K562 (cell line): ENCODE results near the gene TFF3.

ENCODE experiments used
- BCL6 ChIP-seq: fragments of 250-450 bp; sonication (Bioruptor Pico); IDR thresholded peaks from 2 replicates; pipeline ENCODE4 v1.4.0; 2020
- CBFA2T3 ChIP-seq: fragments of 450-650 bp; IDR thresholded peaks from 2 replicates; pipeline ENCODE4 v1.6.1; 2017
- SRSF9 ChIP-seq: fragments of 200-400 bp; formaldehyde crosslinking; IDR thresholded peaks from 2 replicates; pipeline ENCODE4 v1.6.1; 2017; ENCODE audit warnings: low read depth, low read length, borderline replicate concordance
- TEAD2 ChIP-seq: fragments of 450-650 bp; IDR thresholded peaks from 2 replicates; pipeline ENCODE4 v1.6.1; 2016; ENCODE audit warnings: missing genetic modification characterization, control low read depth, missing compliant biosample characterization
- TFAM ChIP-seq: fragments of 250-450 bp; sonication (Bioruptor Pico); conservative IDR thresholded peaks from 2 replicates; pipeline ENCODE4 v1.5.0; 2021; ENCODE audit warnings: mild to moderate bottlenecking, moderate library complexity
- ZNF395 ChIP-seq: fragments of 200-800 bp; sonication (Bioruptor generic); IDR thresholded peaks from 2 replicates; pipeline ENCODE4 v1.6.1; 2017; ENCODE audit warnings: missing genetic modification characterization, missing compliant biosample characterization

GRCh38 chr21:42317826-42318746, 2.9 kb upstream of the TFF3 start:
- TF ChIP-seq BCL6 (no peak), SRSF9 (no peak), TFAM (CRISPR knock-in tag) (no peak), ZNF395 (CRISPR knock-in tag) (no peak), TEAD2 (tag) (no peak), CBFA2T3 (no peak)
